Small intestine (tissue), 7 donors: Measurements from ENCODE around the gene PITRM1. TPM values are rescaled to one million over a fixed set of nuclear protein-coding genes. Genes with fewer than 3 reads are reported as not detected.

Experiments
- DNase-seq, 2 donors: peaks; one replicate each; pipeline versions ENCODE4 v3.0.0 to v3.0.0-alpha.2; 2013
- FAIRE-seq: peaks from 2 replicates; lab custom pipeline; 2012; peaks lifted over from hg19 to GRCh38; lab: Jason Lieb, UNC
- H3K27ac ChIP-seq, 3 donors: one replicate each; pipeline ENCODE4 v1.5.1; 2013; ENCODE audit warnings: low read length in 2 of 3, mild to moderate bottlenecking in 2 of 3, control low read depth in 1 of 3, inconsistent platforms in 1 of 3, low read depth in 1 of 3, moderate library complexity in 1 of 3
- H3K27me3 ChIP-seq, 3 donors: one replicate each; pipeline ENCODE4 v1.6.1; 2013; ENCODE audit warnings: low read length in 3 of 3, inconsistent platforms in 1 of 3; ENCODE audit not compliant: control insufficient read depth in 3 of 3, insufficient read depth in 3 of 3
- H3K36me3 ChIP-seq, 3 donors: one replicate each; pipeline ENCODE4 v1.6.1; 2013; ENCODE audit warnings: low read length in 3 of 3, inconsistent platforms in 1 of 3, low read depth in 1 of 3, mild to moderate bottlenecking in 1 of 3, moderate library complexity in 1 of 3; ENCODE audit not compliant: control insufficient read depth in 3 of 3, insufficient read depth in 2 of 3
- H3K4me1 ChIP-seq, 3 donors: one replicate each; pipeline ENCODE4 v1.6.1; 2013; ENCODE audit warnings: low read length in 2 of 3, inconsistent platforms in 1 of 3, low read depth in 1 of 3, mild to moderate bottlenecking in 1 of 3, moderate library complexity in 1 of 3; ENCODE audit not compliant: control insufficient read depth in 3 of 3, insufficient read depth in 2 of 3
- H3K4me3 ChIP-seq, 3 donors: one replicate each; pipeline ENCODE4 v1.5.1; 2013; ENCODE audit warnings: low read length in 3 of 3, control low read depth in 1 of 3, inconsistent platforms in 1 of 3, low read depth in 1 of 3, mild to moderate bottlenecking in 1 of 3, moderate library complexity in 1 of 3
- H3K9me3 ChIP-seq, 2 donors: one replicate each; pipeline ENCODE4 v1.6.1; 2013; ENCODE audit warnings: low read depth in 1 of 2, low read length in 1 of 2; ENCODE audit not compliant: control insufficient read depth in 2 of 2, insufficient read depth in 1 of 2
- WGBS, 3 donors: extraction: QIAGEN DNeasy Blood & Tissue Kit; methylation state at CpG; one replicate each; pipeline ENCODE4 v1.1.7; 2013; 5-methylcytosine and 5-hydroxymethylcytosine counted together
- polyA plus RNA-seq, 4 donors: library from polyadenylated mRNA; stranded (reverse) in 3 of 4; unstranded in 1 of 4; fragments of 200-250 nt in 3 of 4; fragments of 120-200 nt in 1 of 4; gene quantifications; one replicate each; pipeline versions ENCODE4 v1.2.1 to v1.2.3, GENCODE V29; 2013
- donor health status: healthy with polysubstance abuse.
- donor health status: control.
- donor health status: control.
- donor health status: Bipolar disorder and iron deficiency.
- donor health status: healthy.

The PITRM1 gene
- polyA plus RNA-seq, 4 donors: 33.1 to 51.5 (median 46.0) TPM

DNA sequence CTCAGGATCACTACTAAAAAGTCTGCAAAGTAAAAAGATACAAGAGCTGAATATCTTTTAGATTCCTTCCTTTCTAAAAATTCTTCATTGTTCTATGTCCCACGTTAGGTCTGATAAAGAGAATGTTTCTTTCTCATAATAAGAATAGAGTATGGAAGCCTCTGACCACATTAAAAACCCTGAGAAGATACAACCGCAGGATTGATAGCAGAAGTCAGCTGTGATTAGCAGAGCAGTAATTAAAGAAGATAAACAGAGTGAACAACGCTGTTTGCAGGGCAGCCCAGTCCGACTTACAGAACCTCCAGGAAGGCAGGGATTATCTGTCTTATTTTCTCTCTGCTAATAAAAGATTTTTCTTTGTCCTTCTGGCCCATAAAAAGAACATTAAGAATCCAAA is 31.4 kb upstream of the PITRM1 start:
- H3K4me1 ChIP-seq: no peaks in the 10 kb centered on the region
- H3K9me3 ChIP-seq: no peaks in the 10 kb centered on the region
- 4 to 45% (median 21%) methylated on average over 4 of the region's 4 CpGs for WGBS, 3 donors
- FAIRE-seq (no peak), DNase-seq (no peak)
- no peak overlapping the region for H3K4me3 ChIP-seq
- H3K27me3 ChIP-seq: peaks cover 0 to 7% (median 0%) of the 10 kb centered on the region in 3 donors
- H3K27ac ChIP-seq: no peak overlapping the region
- no peaks in the 10 kb centered on the region for H3K36me3 ChIP-seq

DNA sequence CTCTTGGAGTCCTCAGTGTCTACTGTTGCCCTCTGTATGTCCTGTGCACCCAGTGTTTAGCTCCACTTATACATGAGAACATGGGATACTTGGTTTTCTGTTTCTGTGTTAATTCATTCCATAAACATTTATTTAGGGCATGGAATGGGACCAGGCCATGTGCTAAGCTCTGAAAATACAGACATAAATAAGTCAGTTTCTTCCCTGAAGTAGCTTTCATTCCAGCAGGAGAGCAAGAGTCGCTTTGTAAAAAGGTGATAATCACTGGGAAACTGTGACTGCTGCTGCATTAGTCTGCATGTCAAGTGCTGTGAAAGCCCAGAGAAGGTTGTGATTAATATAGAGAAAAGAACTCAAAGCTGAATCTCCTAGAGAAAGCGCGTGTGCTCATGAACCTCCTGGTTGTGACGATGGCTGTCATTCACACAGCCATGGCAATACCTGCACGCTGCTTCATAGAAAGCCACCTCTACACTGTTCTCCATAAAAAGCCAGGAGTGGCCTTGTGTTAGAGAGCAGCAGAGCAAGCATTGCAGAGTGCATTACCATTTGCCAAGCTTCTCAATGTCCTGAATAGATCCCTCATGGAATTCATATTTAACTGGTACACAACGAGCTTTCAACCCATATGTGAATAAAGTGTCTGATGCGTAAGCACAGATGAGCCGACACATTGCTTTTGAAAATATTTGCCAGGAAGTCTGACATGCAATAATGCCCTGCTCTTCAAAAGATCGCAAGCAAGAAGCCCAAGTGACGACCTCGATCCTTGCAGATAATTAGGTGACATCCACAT is 30.6 kb upstream of the PITRM1 start:
- no peaks in the 10 kb centered on the region for H3K36me3 ChIP-seq
- no peaks in the 10 kb centered on the region for H3K9me3 ChIP-seq
- 68 to 76% (median 75%) methylated on average over 11 of the region's 11 CpGs for WGBS, 3 donors
- H3K27ac ChIP-seq: no peak overlapping the region
- DNase-seq: no peak
- FAIRE-seq: no peak
- H3K4me3 ChIP-seq: no peak overlapping the region
- H3K27me3 ChIP-seq: peaks cover 0 to 13% (median 0%) of the 10 kb centered on the region in 3 donors
- no peaks in the 10 kb centered on the region for H3K4me1 ChIP-seq

DNA sequence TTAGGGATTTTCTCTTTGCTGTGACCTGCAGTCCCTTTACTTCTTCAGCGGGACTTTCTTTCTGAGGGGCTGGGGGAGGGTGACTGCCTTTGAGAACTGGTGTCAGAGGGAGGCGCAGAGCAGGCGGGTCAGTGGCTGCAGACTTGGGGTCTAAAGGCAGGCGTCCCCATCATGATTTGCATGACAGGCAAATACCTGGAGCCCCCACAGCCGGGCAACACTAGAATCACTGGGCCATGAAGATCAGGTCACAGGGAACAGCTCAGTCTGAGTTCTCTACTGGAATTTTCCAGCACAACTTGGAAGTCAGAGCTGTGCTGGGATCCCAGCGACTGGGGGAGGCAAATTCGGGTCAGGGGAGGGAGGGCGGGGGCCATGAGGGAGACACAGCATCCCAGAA is 29.2 kb upstream of the PITRM1 start:
- WGBS, 3 donors: 66 to 74% (median 73%) methylated on average over 8 of the region's 8 CpGs

DNA sequence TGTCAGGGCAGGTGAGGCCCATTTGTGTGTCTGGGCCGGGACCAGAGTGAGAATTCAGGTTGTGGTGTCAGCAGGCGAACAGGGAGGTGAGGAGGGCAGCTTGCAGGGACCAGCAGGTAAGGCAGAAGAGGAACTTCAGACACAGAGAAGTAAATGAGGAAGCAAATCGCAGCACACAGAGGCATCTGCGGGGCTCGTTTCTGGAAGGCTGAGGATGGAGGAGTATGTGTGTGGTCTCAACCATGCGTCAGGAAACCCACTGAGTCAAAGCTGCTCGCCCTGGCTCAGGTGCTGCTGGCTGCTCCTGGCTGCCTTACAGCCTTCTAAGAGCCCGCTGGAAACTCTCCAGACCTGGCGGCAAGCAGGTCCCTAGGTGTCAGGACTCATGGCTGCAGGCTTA is 26.9 kb upstream of the PITRM1 start:
- H3K4me3 ChIP-seq: no peak overlapping the region
- H3K9me3 ChIP-seq: no peaks in the 10 kb centered on the region
- FAIRE-seq (no peak), DNase-seq (no peak)
- H3K36me3 ChIP-seq: no peaks in the 10 kb centered on the region
- peaks cover 0 to 4% (median 0%) of the 10 kb centered on the region in 3 donors for H3K4me1 ChIP-seq
- no peak overlapping the region for H3K27ac ChIP-seq
- peaks cover 0 to 16% (median 0%) of the 10 kb centered on the region in 3 donors for H3K27me3 ChIP-seq
- WGBS, 3 donors: 68 to 86% (median 77%) methylated on average over 9 of the region's 9 CpGs

More for the DNA sequence above, 29.2 kb upstream of the PITRM1 start:
- H3K4me3 ChIP-seq: no peak overlapping the region
- no peaks in the 10 kb centered on the region for H3K9me3 ChIP-seq
- no peak overlapping the region for H3K27ac ChIP-seq
- H3K27me3 ChIP-seq: peaks cover 0 to 19% (median 0%) of the 10 kb centered on the region in 3 donors
- no peaks in the 10 kb centered on the region for H3K36me3 ChIP-seq
- peaks cover 0 to 4% (median 0%) of the 10 kb centered on the region in 3 donors for H3K4me1 ChIP-seq
- DNase-seq (no peak), FAIRE-seq (no peak)

DNA sequence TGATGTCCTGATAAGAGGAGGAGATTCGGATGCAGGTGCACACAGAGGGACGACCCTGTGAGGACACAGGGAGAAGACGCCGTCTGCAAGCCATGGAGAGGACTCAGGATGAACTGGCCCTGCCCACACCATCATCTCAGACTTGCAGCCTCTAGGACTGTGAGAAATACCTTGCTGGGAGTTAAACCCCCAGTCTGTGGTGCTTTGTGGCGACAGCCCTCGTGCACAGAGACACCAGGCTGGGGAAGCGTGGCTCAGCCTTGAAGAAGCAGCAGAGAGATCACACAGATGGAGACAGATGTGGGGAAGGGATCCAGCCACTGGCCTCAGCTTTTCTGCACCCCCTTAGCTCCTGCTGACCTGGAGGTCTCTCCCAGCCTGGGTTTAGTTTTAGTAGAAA is 26.3 kb upstream of the PITRM1 start:
- FAIRE-seq: no peak
- Histone ChIP-seq H3K4me1 (peaks cover 0 to 4% (median 0%) of the 10 kb centered on the region in 3 donors), H3K36me3 (no peaks in the 10 kb centered on the region), H3K27me3 (peaks cover 0 to 16% (median 0%) of the 10 kb centered on the region in 3 donors), H3K4me3 (no peak overlapping the region), H3K9me3 (no peaks in the 10 kb centered on the region), H3K27ac (no peak overlapping the region)
- DNase-seq: no peak
- 78 to 80% (median 79%) methylated on average over 7 of the region's 7 CpGs for whole genome bisulfite sequencing, 3 donors

DNA sequence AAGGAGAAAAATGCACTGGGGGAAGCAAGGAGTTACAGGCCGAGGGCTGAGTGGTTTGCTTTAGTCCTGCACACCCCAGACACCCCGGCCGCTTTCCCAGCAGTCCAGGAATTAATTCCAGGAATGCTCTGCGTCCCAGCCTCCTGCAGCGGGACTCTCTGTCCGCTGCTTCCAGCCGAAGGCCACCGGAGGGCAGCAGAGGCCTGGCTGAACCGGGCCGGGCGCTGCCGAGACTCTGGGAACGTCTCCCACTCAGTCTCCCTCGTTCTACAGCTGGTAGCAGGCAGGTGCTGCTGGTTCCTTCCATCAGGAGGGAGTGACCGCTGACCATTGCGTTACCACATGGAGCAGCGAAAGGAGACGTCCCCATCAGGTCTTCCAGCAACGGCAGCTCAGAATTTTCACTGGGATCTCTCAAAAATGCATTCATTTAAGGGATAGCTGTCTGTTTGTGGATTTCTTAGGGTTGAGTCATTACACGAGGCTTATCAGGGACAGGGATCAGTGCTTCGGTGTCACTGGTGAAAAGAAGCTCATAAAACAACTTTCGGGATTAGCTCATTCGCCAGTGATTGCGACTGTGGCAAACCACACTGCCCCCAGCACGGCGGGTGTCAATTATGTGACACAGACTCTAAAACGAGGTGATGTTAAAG is 24.9 kb upstream of the PITRM1 start:
- Histone ChIP-seq H3K4me1 (peaks cover 0 to 4% (median 0%) of the 10 kb centered on the region in 3 donors), H3K36me3 (no peaks in the 10 kb centered on the region), H3K9me3 (no peaks in the 10 kb centered on the region), H3K27me3 (peaks cover 0 to 21% (median 0%) of the 10 kb centered on the region in 3 donors), H3K27ac (no peak overlapping the region), H3K4me3 (peak overlapping the region in 1 of 3 donors; percentile 2)
- FAIRE-seq: no peak
- peak; percentile 70 to 75 for DNase-seq
- 2 to 10% (median 4%) methylated on average over 26 to 27 of the region's 27 CpGs for WGBS, 3 donors

DNA sequence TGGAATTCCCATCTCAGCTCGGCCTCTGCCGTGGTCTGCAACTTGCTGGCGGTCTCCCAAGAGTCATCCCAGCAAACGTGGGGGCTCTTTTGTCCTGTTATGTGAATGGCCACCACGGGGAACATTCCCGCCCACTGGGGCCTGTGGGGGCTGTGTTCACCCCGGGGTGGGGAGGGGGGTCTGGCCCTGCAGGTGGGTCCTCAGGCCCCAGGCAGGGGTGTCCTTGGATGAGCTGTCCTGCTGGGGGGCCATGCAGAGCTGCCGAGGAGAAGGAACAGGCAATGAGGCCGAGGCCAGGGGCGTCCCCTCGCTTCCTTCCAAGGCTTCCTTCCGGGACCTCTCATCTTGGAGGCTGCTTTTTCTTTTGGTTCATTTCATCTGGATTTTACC is 24.4 kb upstream of the PITRM1 start:
- no peaks in the 10 kb centered on the region for H3K9me3 ChIP-seq
- DNase-seq (no peak), FAIRE-seq (no peak)
- no peak overlapping the region for H3K4me3 ChIP-seq
- H3K27me3 ChIP-seq: peaks cover 0 to 21% (median 0%) of the 10 kb centered on the region in 3 donors
- H3K36me3 ChIP-seq: no peaks in the 10 kb centered on the region
- 47 to 69% (median 67%) methylated on average over 12 of the region's 12 CpGs for whole genome bisulfite sequencing, 3 donors
- H3K27ac ChIP-seq: no peak overlapping the region
- peaks cover 0 to 4% (median 0%) of the 10 kb centered on the region in 3 donors for H3K4me1 ChIP-seq

DNA sequence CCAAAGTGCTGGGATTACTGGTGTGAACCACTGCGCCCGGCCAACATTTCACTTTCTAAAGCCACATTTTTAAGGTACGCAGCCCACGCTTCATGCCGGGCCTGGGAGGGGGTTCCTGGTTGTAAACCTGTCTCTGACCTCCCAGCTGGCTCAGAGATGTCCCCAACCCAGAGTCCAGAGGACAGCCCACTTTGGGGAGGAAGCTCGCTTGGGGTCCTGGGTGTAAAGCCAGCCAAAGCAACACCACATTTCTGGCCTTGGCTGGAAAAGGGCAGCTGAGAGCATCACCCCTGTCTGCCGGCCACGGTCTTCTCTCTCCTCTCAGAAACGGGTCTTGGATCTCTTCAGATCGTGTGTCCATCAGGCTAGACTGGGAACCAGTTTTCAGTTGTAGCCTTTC is 23.9 kb upstream of the PITRM1 start:
- Histone ChIP-seq H3K9me3 (no peaks in the 10 kb centered on the region), H3K4me3 (no peak overlapping the region), H3K4me1 (peaks cover 0 to 4% (median 0%) of the 10 kb centered on the region in 3 donors), H3K36me3 (no peaks in the 10 kb centered on the region), H3K27ac (no peak overlapping the region), H3K27me3 (peaks cover 0 to 21% (median 0%) of the 10 kb centered on the region in 3 donors)
- DNase-seq (no peak), FAIRE-seq (no peak)
- 83 to 84% (median 84%) methylated on average over 10 of the region's 10 CpGs for WGBS, 3 donors
